Stromal cell of bone marrow (primary cell): ENCODE measurements around the gene SMG9.
"Not testable (repeated sequence)": the region's sequence is repeated elsewhere in the genome, so short reads cannot be mapped to it uniquely, and the experiment has no call there.

Source experiments
- DNase-seq: peaks from one replicate; pipeline ENCODE4 v3.0.0-alpha.2; 2012; ENCODE audit warnings: low read depth

Gene SMG9

GRCh38 chr19:43780706-43781525, 26.2 kb upstream of the SMG9 start, which contains the start of gene KCNN4:
TSS of gene KCNN4 (minus strand) at chr19:43780973. CDS start at chr19:43780861, 112 bp downstream.
- DNase-seq: peak; percentile 62

GRCh38 chr19:43779820-43780219, 25.1 kb upstream of the SMG9 start:
- DNase-seq: no peak

- DNase-seq: no peak
These were observed 24.5 kb upstream of the SMG9 start for GRCh38 chr19:43779147-43779819.

- no peak for DNase-seq
These were observed 23.9 kb upstream of the SMG9 start for GRCh38 chr19:43778651-43779050.

GRCh38 chr19:43777163-43777695, 22.5 kb upstream of the SMG9 start:
- no peak for DNase-seq

GRCh38 chr19:43776286-43776685, 21.5 kb upstream of the SMG9 start:
- DNase-seq: no peak

- no peak for DNase-seq
These were observed 20.6 kb upstream of the SMG9 start for GRCh38 chr19:43775299-43775890.

GRCh38 chr19:43774940-43775258, 20.1 kb upstream of the SMG9 start:
- not testable (repeated sequence) for DNase-seq

GRCh38 chr19:43774103-43774939, 19.6 kb upstream of the SMG9 start:
- no peak for DNase-seq

GRCh38 chr19:43773725-43774102, 19.0 kb upstream of the SMG9 start:
- DNase-seq: no peak

- no peak for DNase-seq
These were observed 14.5 kb upstream of the SMG9 start for GRCh38 chr19:43769256-43769655.

- no peak for DNase-seq
These were observed 13.7 kb upstream of the SMG9 start for GRCh38 chr19:43768273-43769050.

GRCh38 chr19:43767818-43768217, 13.1 kb upstream of the SMG9 start:
- DNase-seq: no peak

GRCh38 chr19:43767316-43767715, 12.6 kb upstream of the SMG9 start:
- DNase-seq: no peak

GRCh38 chr19:43766755-43767043, 11.9 kb upstream of the SMG9 start:
- DNase-seq: no peak

- peak; percentile 98 for DNase-seq
These were observed 10.5 kb upstream of the SMG9 start for GRCh38 chr19:43765109-43765876.

GRCh38 chr19:43764684-43765083, 9.9 kb upstream of the SMG9 start:
- DNase-seq: not testable (repeated sequence)

GRCh38 chr19:43763473-43763939, 8.7 kb upstream of the SMG9 start:
- peak; percentile 73 for DNase-seq

- no peak for DNase-seq
These were observed 8.1 kb upstream of the SMG9 start for GRCh38 chr19:43762814-43763213.

GRCh38 chr19:43760941-43761340, 6.2 kb upstream of the SMG9 start:
- no peak for DNase-seq

GRCh38 chr19:43759515-43759914, 4.8 kb upstream of the SMG9 start:
- DNase-seq: peak; percentile 85
